NCI-H1436 treated with DMSO at 0.1 percent for 48 hours (cell line): ENCODE results near the gene SLC25A43.

Source experiments
- DNase-seq: peaks from one replicate; lab custom pipeline; 2025; lab: John Stamatoyannopoulos, UW

SLC25A43 gene

DNA sequence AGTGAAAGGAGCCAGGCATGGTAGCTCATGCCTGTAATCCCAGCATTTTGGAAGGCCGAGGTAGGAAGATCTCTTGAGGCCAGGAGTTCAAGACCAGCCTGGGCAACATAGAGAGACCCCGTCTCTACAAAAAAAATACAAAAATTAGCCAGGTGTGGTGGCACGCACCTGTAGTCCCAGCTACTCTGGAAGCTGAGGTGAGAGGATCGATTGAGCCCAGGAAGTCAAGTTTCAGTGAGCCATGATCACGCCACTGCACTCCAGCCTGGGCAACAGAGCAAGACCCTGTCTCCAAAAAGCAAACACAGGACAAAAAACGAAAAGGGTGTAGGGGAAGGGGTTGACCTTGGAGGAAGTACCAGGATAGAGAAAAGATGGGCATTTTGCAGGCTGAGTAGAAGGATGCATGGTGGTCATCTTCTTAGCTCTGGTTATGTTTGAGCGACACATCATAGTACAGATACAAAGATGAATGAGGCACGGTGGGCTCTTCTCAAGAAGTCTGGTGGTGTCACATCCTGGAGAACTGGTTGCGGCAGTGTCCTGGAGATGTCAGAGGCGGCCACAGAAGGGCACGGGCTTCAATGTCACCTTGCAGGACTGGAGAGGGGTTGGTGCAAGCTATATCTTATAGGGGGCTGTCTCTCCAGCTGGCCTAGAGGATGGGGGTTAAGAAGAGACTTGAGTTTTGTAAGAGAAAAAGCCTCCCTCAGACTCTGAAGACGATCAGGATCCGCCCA, 101.1 kb downstream of the SLC25A43 start:
- no peak for DNase-seq

DNA sequence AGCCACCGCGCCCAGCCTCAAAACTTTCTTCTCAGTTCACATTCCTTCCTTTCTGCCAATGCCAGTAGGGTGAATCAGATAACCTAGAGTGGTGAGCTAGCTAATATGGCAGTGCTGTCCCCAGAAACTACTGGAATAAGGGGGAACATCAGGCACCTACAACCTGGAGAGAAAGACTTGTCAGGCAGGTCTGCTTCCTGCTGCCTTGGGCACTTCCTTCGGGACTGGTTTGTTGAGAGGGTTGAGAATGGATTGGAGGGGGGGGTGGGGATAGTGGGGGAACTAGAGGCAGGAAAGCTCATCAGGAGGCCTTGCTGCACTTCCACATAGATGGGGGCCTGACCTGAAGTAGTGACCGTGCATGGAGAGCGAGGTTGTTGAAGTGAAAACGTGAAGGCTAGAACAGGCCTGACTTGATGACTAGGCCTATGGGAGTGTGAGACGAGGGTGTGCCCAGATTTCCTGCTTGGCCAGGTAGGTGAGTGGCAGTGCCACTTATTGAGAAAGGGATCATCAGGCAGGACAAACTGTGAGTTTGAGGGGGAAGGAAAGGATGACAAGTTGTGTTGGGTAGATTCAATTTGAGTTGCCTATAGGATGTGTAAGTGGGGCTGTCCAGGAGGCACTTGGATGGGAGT, 102.5 kb downstream of the SLC25A43 start:
- DNase-seq, result no peak

- DNase-seq, result peak; percentile 60
These were observed 103.8 kb downstream of the SLC25A43 start for GRCh38 chrX:119502727-119503483.

DNA sequence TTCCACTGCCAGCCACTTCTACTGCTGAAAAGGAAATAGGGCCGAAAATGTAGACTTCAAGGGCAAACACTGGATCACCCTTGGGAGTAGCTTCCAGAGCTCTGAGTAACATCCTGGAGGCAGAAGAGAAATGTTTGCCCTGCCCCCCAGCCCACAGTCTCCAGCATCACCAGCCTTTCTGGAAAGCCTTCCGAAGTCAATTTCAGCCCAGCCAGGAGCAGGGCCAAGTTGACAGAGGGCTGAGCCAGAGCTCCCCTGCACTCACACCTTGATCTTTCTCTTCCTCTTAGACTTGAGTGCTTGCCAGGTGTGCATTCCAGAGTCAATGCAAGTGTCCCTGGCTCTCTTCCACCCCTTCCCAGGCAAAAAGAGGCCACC, 104.3 kb downstream of the SLC25A43 start:
- no peak for DNase-seq
